SK-N-SH (cell line): Measurements from ENCODE around the gene CYFIP1.
"Not testable (repeated sequence)": the region's sequence is repeated elsewhere in the genome, so short reads cannot be mapped to it uniquely, and the experiment has no call there.

Experiments used
- ELF1 ChIP-seq: IDR thresholded peaks from 2 replicates; pipeline ENCODE4 v1.4.0; 2012
- EP300 ChIP-seq, 2 experiments: IDR thresholded peaks; 2 replicates each; pipeline versions ENCODE4 v1.4.0 to v1.6.1; 2012; ENCODE audit warnings: borderline replicate concordance in 1 of 2, low read depth in 1 of 2, low read length in 1 of 2
- EZH2phosphoT487 ChIP-seq: fragments of 200-600 bp; sonication (generic); IDR thresholded peaks from 2 replicates; pipeline ENCODE4 v1.6.1; 2017; ENCODE audit warnings: low read depth, mixed run types, mild to moderate bottlenecking, antibody characterized with exemption, moderate library complexity, borderline replicate concordance
- FOXM1 ChIP-seq: IDR thresholded peaks from 2 replicates; pipeline ENCODE4 v1.4.0; 2012; ENCODE audit warnings: low read depth, mild to moderate bottlenecking
- IRF3 ChIP-seq: fragments of 150-350 bp; IDR thresholded peaks from 2 replicates; pipeline ENCODE4 v1.6.1; 2016; ENCODE audit warnings: mild to moderate bottlenecking, low read depth, low read length
- NFIC ChIP-seq: IDR thresholded peaks from 2 replicates; pipeline ENCODE4 v1.4.0; 2012; ENCODE audit warnings: borderline replicate concordance
- REST ChIP-seq: IDR thresholded peaks from 2 replicates; pipeline ENCODE4 v1.6.1; 2012; ENCODE audit warnings: mild to moderate bottlenecking, low read depth, low read length, moderate library complexity
- RXRA ChIP-seq: IDR thresholded peaks from 2 replicates; pipeline ENCODE4 v1.4.0; 2012; ENCODE audit warnings: low read depth, mild to moderate bottlenecking, borderline replicate concordance
- TAF1 ChIP-seq: IDR thresholded peaks from 2 replicates; pipeline ENCODE4 v1.6.1; 2012; ENCODE audit warnings: low read depth, mild to moderate bottlenecking, low read length, moderate library complexity, borderline replicate concordance
- TF ChIP-seq, protein P1 (sequence below): fragments of 200-600 bp; sonication (generic); IDR thresholded peaks from 2 replicates; pipeline ENCODE4 v1.6.1; 2017; ENCODE audit warnings: antibody characterized with exemption, mild to moderate bottlenecking, moderate library complexity
- TF ChIP-seq, protein P2 (sequence below): IDR thresholded peaks from 2 replicates; pipeline ENCODE4 v1.4.0; 2012; ENCODE audit warnings: low read depth

DNA sequence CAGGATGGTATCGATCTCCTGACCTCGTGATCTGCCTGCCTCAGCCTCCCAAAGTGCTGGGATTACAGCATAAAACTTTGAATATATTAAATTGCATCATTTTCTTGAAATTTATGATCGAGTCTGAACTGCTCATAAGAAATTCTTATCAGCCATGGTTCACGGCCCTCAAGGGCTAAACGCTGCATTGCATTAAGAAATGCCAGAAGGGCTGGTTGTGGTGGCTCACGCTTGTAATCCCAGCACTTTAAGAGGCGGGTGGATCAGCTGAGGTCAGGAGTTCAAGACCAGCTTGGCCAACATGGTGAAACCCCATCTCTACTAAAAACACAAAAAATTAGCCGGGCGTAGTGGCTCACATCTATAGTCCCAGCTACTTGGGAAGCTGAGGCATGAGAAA lies 32.4 kb upstream of the CYFIP1 start:
- TF ChIP-seq, protein P1, sequence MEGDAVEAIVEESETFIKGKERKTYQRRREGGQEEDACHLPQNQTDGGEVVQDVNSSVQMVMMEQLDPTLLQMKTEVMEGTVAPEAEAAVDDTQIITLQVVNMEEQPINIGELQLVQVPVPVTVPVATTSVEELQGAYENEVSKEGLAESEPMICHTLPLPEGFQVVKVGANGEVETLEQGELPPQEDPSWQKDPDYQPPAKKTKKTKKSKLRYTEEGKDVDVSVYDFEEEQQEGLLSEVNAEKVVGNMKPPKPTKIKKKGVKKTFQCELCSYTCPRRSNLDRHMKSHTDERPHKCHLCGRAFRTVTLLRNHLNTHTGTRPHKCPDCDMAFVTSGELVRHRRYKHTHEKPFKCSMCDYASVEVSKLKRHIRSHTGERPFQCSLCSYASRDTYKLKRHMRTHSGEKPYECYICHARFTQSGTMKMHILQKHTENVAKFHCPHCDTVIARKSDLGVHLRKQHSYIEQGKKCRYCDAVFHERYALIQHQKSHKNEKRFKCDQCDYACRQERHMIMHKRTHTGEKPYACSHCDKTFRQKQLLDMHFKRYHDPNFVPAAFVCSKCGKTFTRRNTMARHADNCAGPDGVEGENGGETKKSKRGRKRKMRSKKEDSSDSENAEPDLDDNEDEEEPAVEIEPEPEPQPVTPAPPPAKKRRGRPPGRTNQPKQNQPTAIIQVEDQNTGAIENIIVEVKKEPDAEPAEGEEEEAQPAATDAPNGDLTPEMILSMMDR, result not testable (repeated sequence)
- not testable (repeated sequence) for TF ChIP-seq FOXM1; TAF1; EP300 (IDR thresholded peaks at IDR 0.05; ENCODE audit: borderline replicate concordance in 1 of 2, low read depth in 1 of 2, low read length in 1 of 2); EZH2phosphoT487; RXRA; IRF3; ELF1; REST; NFIC
- TF ChIP-seq, protein P2, sequence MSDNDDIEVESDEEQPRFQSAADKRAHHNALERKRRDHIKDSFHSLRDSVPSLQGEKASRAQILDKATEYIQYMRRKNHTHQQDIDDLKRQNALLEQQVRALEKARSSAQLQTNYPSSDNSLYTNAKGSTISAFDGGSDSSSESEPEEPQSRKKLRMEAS, result not testable (repeated sequence)
